ENCODE results near the gene UBE2E2.
"Not testable (repeated sequence)": the region's sequence is repeated elsewhere in the genome, so short reads cannot be mapped to it uniquely, and the experiment has no call there.

UBE2E2 gene

GRCh38 chr3:23202921-23203707 lies at the start of gene UBE2E2:
TSS of gene UBE2E2 (plus strand) at chr3:23203327.
- DNase-seq, result peak; percentile 20 to 47

- no peak for DNase-seq
Observed at GRCh38 chr3:23153436-23153835, 49.7 kb upstream of the UBE2E2 start.

GRCh38 chr3:23157331-23157730 lies 45.8 kb upstream of the UBE2E2 start:
- no peak for DNase-seq

- DNase-seq, result no peak
Observed at GRCh38 chr3:23159929-23160328, 43.2 kb upstream of the UBE2E2 start.

GRCh38 chr3:23161308-23161707 lies 41.8 kb upstream of the UBE2E2 start:
- DNase-seq, result no peak

GRCh38 chr3:23161896-23162570 lies 41.1 kb upstream of the UBE2E2 start:
- DNase-seq, result no peak

- no peak for DNase-seq
Observed at GRCh38 chr3:23162934-23163333, 40.2 kb upstream of the UBE2E2 start.

- no peak for DNase-seq
Observed at GRCh38 chr3:23164746-23165145, 38.4 kb upstream of the UBE2E2 start.

GRCh38 chr3:23165571-23165970 lies 37.6 kb upstream of the UBE2E2 start:
- DNase-seq, result no peak

GRCh38 chr3:23166276-23166675 lies 36.9 kb upstream of the UBE2E2 start:
- no peak for DNase-seq

- no peak for DNase-seq
Observed at GRCh38 chr3:23166845-23167244, 36.3 kb upstream of the UBE2E2 start.

GRCh38 chr3:23169551-23169950 lies 33.6 kb upstream of the UBE2E2 start:
- DNase-seq, result no peak

GRCh38 chr3:23170291-23170690 lies 32.8 kb upstream of the UBE2E2 start:
- no peak for DNase-seq

- DNase-seq, result no peak
Observed at GRCh38 chr3:23172059-23172458, 31.1 kb upstream of the UBE2E2 start.

GRCh38 chr3:23174426-23175039 lies 28.6 kb upstream of the UBE2E2 start:
- no peak for DNase-seq

- no peak for DNase-seq
Observed at GRCh38 chr3:23175341-23176083, 27.6 kb upstream of the UBE2E2 start.

GRCh38 chr3:23176839-23177238 lies 26.3 kb upstream of the UBE2E2 start:
- not testable (repeated sequence) for DNase-seq

- DNase-seq, result no peak
Observed at GRCh38 chr3:23182996-23183513, 20.1 kb upstream of the UBE2E2 start.

- no peak for DNase-seq
Observed at GRCh38 chr3:23183731-23184130, 19.4 kb upstream of the UBE2E2 start.

GRCh38 chr3:23185861-23186260 lies 17.3 kb upstream of the UBE2E2 start:
- no peak for DNase-seq

- no peak for DNase-seq
Observed at GRCh38 chr3:23189187-23189586, 13.9 kb upstream of the UBE2E2 start.

- no peak for DNase-seq
Observed at GRCh38 chr3:23192816-23193215, 10.3 kb upstream of the UBE2E2 start.

GRCh38 chr3:23193831-23194230 lies 9.3 kb upstream of the UBE2E2 start:
- no peak for DNase-seq
